K562 (cell line): ENCODE results near the gene DHPS. TPM values are rescaled to one million over a fixed set of nuclear protein-coding genes. Genes with fewer than 3 reads are reported as not detected.

Experiments used
- ATAC-seq: fragments of 200-7000 bp; cut with Tn5 transposase; 3 replicates; pipeline ENCODE4 v1.9.1; 2020; ENCODE audit warnings: moderate library complexity
- BruUV-seq: library from RNA; stranded (reverse); fragments of 400-500 nt; replicated peaks from 2 replicates; lab custom pipeline; 2021; lab: Mats Ljungman, UMichigan
- CTCF ChIA-PET: fragments of 300-600 bp; formaldehyde crosslinking; extraction: SDS; loops from one replicate; lab custom pipeline; 2021; ENCODE audit warnings: low intra/inter-chr PET ratio; lab: Yijun Ruan, JAX
- POLR2A ChIA-PET: fragments of 300-600, 350-650 bp; sonication (Branson Sonifier 250); formaldehyde crosslinking; extraction: SDS; loops from one replicate; lab custom pipeline; 2021; ENCODE audit warnings: antibody characterized with exemption, inconsistent platforms; lab: Yijun Ruan, JAX
- DNase-seq, 4 experiments: peaks; one replicate each; pipeline versions ENCODE4 v3.0.0 to v3.0.0-alpha.2; 2011 to 2018; ENCODE audit warnings: low spot score in 3 of 4, mixed read lengths in 3 of 4; ENCODE audit errors: extremely low read depth in 1 of 4
- FAIRE-seq: peaks from 2 replicates; lab custom pipeline; 2011; peaks lifted over from hg19 to GRCh38; lab: Jason Lieb, UNC
- H2AFZ ChIP-seq: 2 replicates; pipeline ENCODE4 v1.6.0; 2011; ENCODE audit warnings: low read depth, low read length, control low read depth, inconsistent platforms
- H3K27ac ChIP-seq: fragments of 200-600 bp; 3 replicates; pipeline ENCODE4 v1.8.0; 2011; ENCODE audit warnings: low read depth, mild to moderate bottlenecking, control low read depth, inconsistent platforms, low read length, moderate library complexity, mixed read lengths; ENCODE audit errors: extremely low read depth
- H3K27me3 ChIP-seq, 2 experiments: fragments of 300-600 bp in 1 of 2; 2 replicates in 1 of 2; 3 replicates in 1 of 2; pipeline versions ENCODE4 v1.6.0 to v1.8.0; 2011; ENCODE audit warnings: inconsistent platforms in 2 of 2, low read length in 2 of 2, mild to moderate bottlenecking in 1 of 2, mixed read lengths in 1 of 2, moderate library complexity in 1 of 2; ENCODE audit not compliant: control insufficient read depth in 2 of 2, insufficient read depth in 2 of 2
- H3K36me3 ChIP-seq: fragments of 300-600 bp; 3 replicates; pipeline ENCODE4 v1.8.0; 2011; ENCODE audit warnings: mild to moderate bottlenecking, low read length, inconsistent platforms; ENCODE audit not compliant: control insufficient read depth, insufficient read depth
- H3K4me1 ChIP-seq, 2 experiments: fragments of 200-600 bp in 1 of 2; replicated peaks in 1 of 2; 2 replicates in 1 of 2; 3 replicates in 1 of 2; pipeline versions ENCODE4 v1.5.1 to v1.8.0; 2011; ENCODE audit warnings: inconsistent platforms in 2 of 2, low read length in 2 of 2, mild to moderate bottlenecking in 1 of 2, mixed read lengths in 1 of 2, moderate library complexity in 1 of 2; ENCODE audit not compliant: control insufficient read depth in 2 of 2, insufficient read depth in 2 of 2
- H3K4me2 ChIP-seq: 2 replicates; pipeline ENCODE4 v1.6.1; 2011; ENCODE audit warnings: low read length, control low read depth, inconsistent platforms, mixed read lengths; ENCODE audit not compliant: insufficient read depth
- H3K4me3 ChIP-seq: fragments of 200-600 bp; sonication (generic), shearing (Covaris generic); 2 replicates; pipeline ENCODE4 v1.5.1; 2016; ENCODE audit warnings: control low read depth, inconsistent platforms
- H3K79me2 ChIP-seq: fragments of 200-600 bp; 3 replicates; pipeline ENCODE4 v1.8.0; 2011; ENCODE audit warnings: low read length, inconsistent platforms; ENCODE audit not compliant: control insufficient read depth, insufficient read depth
- H3K9ac ChIP-seq, 2 experiments: 2 replicates each; pipeline versions ENCODE4 v1.6.0 to v1.6.1; 2011; ENCODE audit warnings: low read depth in 2 of 2, low read length in 2 of 2, control low read depth in 1 of 2, inconsistent platforms in 1 of 2, mild to moderate bottlenecking in 1 of 2, mixed read lengths in 1 of 2; ENCODE audit not compliant: insufficient read depth in 1 of 2
- H3K9me1 ChIP-seq: one replicate; pipeline ENCODE4 v1.6.0; 2011; ENCODE audit warnings: inconsistent platforms, mild to moderate bottlenecking, low read length, moderate library complexity; ENCODE audit not compliant: control insufficient read depth, insufficient read depth
- H3K9me3 ChIP-seq: replicated peaks from 2 replicates; pipeline ENCODE4 v1.5.1; 2011; ENCODE audit warnings: low read depth, low read length, inconsistent platforms; ENCODE audit not compliant: control insufficient read depth, insufficient read depth
- H4K20me1 ChIP-seq: replicated peaks from 2 replicates; pipeline ENCODE4 v1.6.1; 2011; ENCODE audit warnings: low read length, inconsistent platforms, mixed read lengths; ENCODE audit not compliant: control insufficient read depth, insufficient read depth
- BRCA1 ChIP-seq, 2 experiments: fragments of 450-650 bp in 1 of 2; sonication (generic) in 1 of 2; formaldehyde crosslinking in 1 of 2; IDR thresholded peaks; 2 replicates each; pipeline versions ENCODE4 v1.5.0 to v1.6.1; 2017 to 2020; ENCODE audit warnings: mild to moderate bottlenecking in 1 of 2, missing genetic modification reagents in 1 of 2
- CBX3 ChIP-seq, 2 experiments: IDR thresholded peaks; 1 replicate in 1 of 2; 2 replicates in 1 of 2; pipeline ENCODE4 v1.6.1; 2012; ENCODE audit warnings: inconsistent platforms in 2 of 2, low read length in 2 of 2, borderline replicate concordance in 1 of 2, control low read depth in 1 of 2
- CTCFL ChIP-seq: IDR thresholded peaks from 2 replicates; pipeline ENCODE4 v1.6.1; 2011; ENCODE audit warnings: borderline replicate concordance, low read depth, mild to moderate bottlenecking, moderate library complexity, low read length; ENCODE audit not compliant: insufficient read depth, poor library complexity, severe bottlenecking
- E2F6 ChIP-seq, 2 experiments: IDR thresholded peaks; 2 replicates each; pipeline ENCODE4 v1.6.1; 2011; ENCODE audit warnings: borderline replicate concordance in 1 of 2, control low read depth in 1 of 2, low read depth in 1 of 2, low read length in 1 of 2, mild to moderate bottlenecking in 1 of 2, mixed read lengths in 1 of 2, moderate library complexity in 1 of 2; ENCODE audit not compliant: insufficient read depth in 1 of 2, insufficient read length in 1 of 2, poor library complexity in 1 of 2, severe bottlenecking in 1 of 2; ENCODE audit errors: extremely low read depth in 1 of 2
- ILF3 ChIP-seq: fragments of 450-650 bp; IDR thresholded peaks from 2 replicates; pipeline ENCODE4 v1.6.1; 2018; ENCODE audit warnings: antibody characterized with exemption, mild to moderate bottlenecking, moderate library complexity, borderline replicate concordance
- KAT7 ChIP-seq: sonication (generic); formaldehyde crosslinking; IDR thresholded peaks from 2 replicates; pipeline ENCODE4 v1.8.0; 2022; ENCODE audit warnings: missing genetic modification reagents, mild to moderate bottlenecking, borderline replicate concordance
- RNF2 ChIP-seq: sonication (generic); IDR thresholded peaks from 2 replicates; pipeline ENCODE4 v1.6.1; 2016
- SMARCA5 ChIP-seq: fragments of 450-650 bp; IDR thresholded peaks from 2 replicates; pipeline ENCODE4 v1.6.1; 2016
- ZNF184 ChIP-seq: sonication (generic); formaldehyde crosslinking; IDR thresholded peaks from 2 replicates; pipeline ENCODE4 v1.5.0; 2020; ENCODE audit warnings: missing genetic modification reagents
- ZZZ3 ChIP-seq: fragments of 450-650 bp; IDR thresholded peaks from 2 replicates; pipeline ENCODE4 v1.6.1; 2016; ENCODE audit warnings: antibody characterized with exemption, mild to moderate bottlenecking, moderate library complexity
- WGBS: fragments of 100-300 bp; shearing (Covaris generic); methylation state at CpG from one replicate; pipeline ENCODE4 v1.1.6; 2016; ENCODE audit warnings: low coverage, mixed read lengths; ENCODE audit not compliant: insufficient coverage; ENCODE audit errors: missing lambda C conversion rate; 5-methylcytosine and 5-hydroxymethylcytosine counted together
- in situ Hi-C: fragments of 300-500 bp; cut with MboI; formaldehyde crosslinking; loops from 4 replicates; pipeline ENCODE4 v1.15.0; 2018; ENCODE audit warnings: inconsistent platforms, mixed read lengths
- intact Hi-C: fragments of 100-400 bp; cut with micrococcal nuclease; formaldehyde crosslinking; loops from 2 replicates; pipeline ENCODE4 v1.14.2; 2022
- polyA plus RNA-seq, 8 experiments: library from polyadenylated mRNA; depleted of rRNA in 4 of 8; stranded (reverse) in 5 of 8; unstranded in 3 of 8; fragments of >200 nt; fragmentation: Nextera tagmentation in 2 of 8; fragmentation: Illumina TruSeq in 1 of 8; extraction: Ambion mirVana in 2 of 8; extraction: Trizol in 1 of 8; gene quantifications; 2 replicates each; pipeline versions ENCODE4 v1.2.1 to v1.2.3, GENCODE V29; 2011 to 2014; ENCODE audit warnings: inconsistent platforms in 1 of 8, missing spikeins in 1 of 8
- total RNA-seq, 7 experiments: library from RNA; depleted of rRNA in 6 of 7; stranded (reverse); fragments of >200 nt in 6 of 7; fragmentation: Illumina TruSeq in 2 of 7; extraction: Trizol in 2 of 7; gene quantifications; 2 replicates each; pipeline versions ENCODE4 v1.2.1 to v1.2.3, GENCODE V29; 2011 to 2021; ENCODE audit warnings: low replicate concordance in 1 of 7
- TF ChIP-seq, protein P1 (sequence below): fragments of 150-350 bp; IDR thresholded peaks from 2 replicates; pipeline ENCODE4 v1.6.1; 2014; ENCODE audit warnings: low read depth, mild to moderate bottlenecking, low read length, borderline replicate concordance
- TF ChIP-seq, protein P2 (sequence below): sonication (generic); formaldehyde crosslinking; IDR thresholded peaks from 2 replicates; pipeline ENCODE4 v1.8.1; 2022; ENCODE audit warnings: missing genetic modification reagents
- TF ChIP-seq, protein P3 (sequence below): sonication (generic); formaldehyde crosslinking; IDR thresholded peaks from 2 replicates; pipeline ENCODE4 v1.9.0; 2022; ENCODE audit warnings: mild to moderate bottlenecking, missing genetic modification reagents

Gene DHPS
- total and polyA plus RNA-seq, 9 of the 15 experiments (the other 6 are each of a cell fraction or from before 2014, with no cell fraction given), result 47.1 to 110 (median 79.9) TPM

- no peak for FAIRE-seq
- ChIA-PET CTCF (no interaction called here), POLR2A (interaction anchor here (0.6 to 2.6 kb wide), 5 partner anchors 11 to 38 kb away, joined by 4 to 21 read pairs (median 5); partner anchors contain the start of genes DHPS and TRIR)
- Histone ChIP-seq H3K27me3 (no peaks in the 10 kb centered on the region; a peak in 1 of 5 replicates), H3K4me2 (peak overlapping the region; percentile 91), H3K79me2 (peaks cover 7% of the 10 kb centered on the region; the same call in 2 of the 3 replicates), H3K36me3 (peaks cover 52% of the 10 kb centered on the region), H3K4me3 (peak overlapping the region; percentile 82), H3K27ac (peak overlapping the region; percentile 69), H3K9ac (peak overlapping the region; percentile 68 to 95), H4K20me1 (no peaks in the 10 kb centered on the region), H3K9me1 (no peaks in the 10 kb centered on the region), H3K4me1 (peaks cover 0 to 29% of the 10 kb centered on the region in 2 experiments; a peak in 3 of 5 replicates), H3K9me3 (no peaks in the 10 kb centered on the region), H2AFZ (peak overlapping the region; percentile 89)
- peak; percentile 31 for ATAC-seq
- DNase-seq, result peak in 3 of 4 experiments; percentile 33 to 70 (median 67)
- WGBS, result 12% methylated on average over 27 of the region's 36 CpGs
- intact Hi-C loops (no loop called here), in situ Hi-C loops (no loop called here)
- BruUV-seq, result no TSS peak
- TF ChIP-seq ZZZ3 (no peak), SMARCA5 (no peak), CBX3 (IDR thresholded peaks at IDR 0.05; ENCODE audit: borderline replicate concordance in 1 of 2, low read length in 2 of 2) (peak in 1 of 2 experiments; percentile 10; a peak in 1 of 3 replicates), ZNF184 (CRISPR knock-in tag) (no peak), RNF2 (no peak), ILF3 (no peak), KAT7 (CRISPR knock-in tag) (0 out of 2 replicates have a peak, but pooled peaks have one; percentile 2), CTCFL (no peak), BRCA1 (IDR thresholded peaks at IDR 0.05) (no peak), BRCA1 (CRISPR knock-in tag; IDR thresholded peaks at IDR 0.05) (no peak), E2F6 (IDR thresholded peaks at IDR 0.05; ENCODE audit: borderline replicate concordance in 1 of 2, extremely low read depth in 1 of 2, insufficient read depth in 1 of 2, insufficient read length in 1 of 2, low read depth in 1 of 2, low read length in 1 of 2, poor library complexity in 1 of 2, severe bottlenecking in 1 of 2) (peak in 1 of 2 experiments; percentile 81)
- TF ChIP-seq, protein P1, sequence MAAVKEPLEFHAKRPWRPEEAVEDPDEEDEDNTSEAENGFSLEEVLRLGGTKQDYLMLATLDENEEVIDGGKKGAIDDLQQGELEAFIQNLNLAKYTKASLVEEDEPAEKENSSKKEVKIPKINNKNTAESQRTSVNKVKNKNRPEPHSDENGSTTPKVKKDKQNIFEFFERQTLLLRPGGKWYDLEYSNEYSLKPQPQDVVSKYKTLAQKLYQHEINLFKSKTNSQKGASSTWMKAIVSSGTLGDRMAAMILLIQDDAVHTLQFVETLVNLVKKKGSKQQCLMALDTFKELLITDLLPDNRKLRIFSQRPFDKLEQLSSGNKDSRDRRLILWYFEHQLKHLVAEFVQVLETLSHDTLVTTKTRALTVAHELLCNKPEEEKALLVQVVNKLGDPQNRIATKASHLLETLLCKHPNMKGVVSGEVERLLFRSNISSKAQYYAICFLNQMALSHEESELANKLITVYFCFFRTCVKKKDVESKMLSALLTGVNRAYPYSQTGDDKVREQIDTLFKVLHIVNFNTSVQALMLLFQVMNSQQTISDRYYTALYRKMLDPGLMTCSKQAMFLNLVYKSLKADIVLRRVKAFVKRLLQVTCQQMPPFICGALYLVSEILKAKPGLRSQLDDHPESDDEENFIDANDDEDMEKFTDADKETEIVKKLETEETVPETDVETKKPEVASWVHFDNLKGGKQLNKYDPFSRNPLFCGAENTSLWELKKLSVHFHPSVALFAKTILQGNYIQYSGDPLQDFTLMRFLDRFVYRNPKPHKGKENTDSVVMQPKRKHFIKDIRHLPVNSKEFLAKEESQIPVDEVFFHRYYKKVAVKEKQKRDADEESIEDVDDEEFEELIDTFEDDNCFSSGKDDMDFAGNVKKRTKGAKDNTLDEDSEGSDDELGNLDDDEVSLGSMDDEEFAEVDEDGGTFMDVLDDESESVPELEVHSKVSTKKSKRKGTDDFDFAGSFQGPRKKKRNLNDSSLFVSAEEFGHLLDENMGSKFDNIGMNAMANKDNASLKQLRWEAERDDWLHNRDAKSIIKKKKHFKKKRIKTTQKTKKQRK, result no peak
- TF ChIP-seq, protein P2, sequence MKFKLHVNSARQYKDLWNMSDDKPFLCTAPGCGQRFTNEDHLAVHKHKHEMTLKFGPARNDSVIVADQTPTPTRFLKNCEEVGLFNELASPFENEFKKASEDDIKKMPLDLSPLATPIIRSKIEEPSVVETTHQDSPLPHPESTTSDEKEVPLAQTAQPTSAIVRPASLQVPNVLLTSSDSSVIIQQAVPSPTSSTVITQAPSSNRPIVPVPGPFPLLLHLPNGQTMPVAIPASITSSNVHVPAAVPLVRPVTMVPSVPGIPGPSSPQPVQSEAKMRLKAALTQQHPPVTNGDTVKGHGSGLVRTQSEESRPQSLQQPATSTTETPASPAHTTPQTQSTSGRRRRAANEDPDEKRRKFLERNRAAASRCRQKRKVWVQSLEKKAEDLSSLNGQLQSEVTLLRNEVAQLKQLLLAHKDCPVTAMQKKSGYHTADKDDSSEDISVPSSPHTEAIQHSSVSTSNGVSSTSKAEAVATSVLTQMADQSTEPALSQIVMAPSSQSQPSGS (CRISPR knock-in tag), result no peak
- TF ChIP-seq, protein P3, sequence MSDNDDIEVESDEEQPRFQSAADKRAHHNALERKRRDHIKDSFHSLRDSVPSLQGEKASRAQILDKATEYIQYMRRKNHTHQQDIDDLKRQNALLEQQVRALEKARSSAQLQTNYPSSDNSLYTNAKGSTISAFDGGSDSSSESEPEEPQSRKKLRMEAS (CRISPR knock-in tag), result peak; percentile 75; the same call in 1 of the 2 replicates
These were observed 14.3 kb upstream of the DHPS start for GRCh38 chr19:12695997-12696365.
